ENCODE data around the gene PDCD4. TPM values are rescaled to one million over a fixed set of nuclear protein-coding genes. Genes with fewer than 3 reads are reported as not detected.

The PDCD4 gene
- polyA plus RNA-seq (2014; cell fraction: cytosol; rRNA removed): 30.0 and 43.5 TPM in 2 replicates
- 42.9 and 57.8 TPM in 2 replicates for polyA plus RNA-seq (2014; cell fraction: nucleus; rRNA removed)

- DNase-seq (ENCODE audit: low spot score): peak; percentile 99
These were observed at the start of gene PDCD4 for GRCh38 chr10:110871298-110872084. Gene PDCD4 (plus strand): TSS chr10:110871928. CDS start chr10:110876028, 4,100 bp downstream.

GRCh38 chr10:110822035-110822711 is 49.6 kb upstream of the PDCD4 start:
- DNase-seq (ENCODE audit: low spot score): no peak

- DNase-seq (ENCODE audit: low spot score): no peak
These were observed 48.9 kb upstream of the PDCD4 start for GRCh38 chr10:110822712-110823311.

GRCh38 chr10:110824152-110824441 is 47.6 kb upstream of the PDCD4 start:
- no peak for DNase-seq (ENCODE audit: low spot score)

GRCh38 chr10:110824660-110825059 is 47.1 kb upstream of the PDCD4 start:
- DNase-seq (ENCODE audit: low spot score): no peak

GRCh38 chr10:110825508-110825907 is 46.2 kb upstream of the PDCD4 start:
- no peak for DNase-seq (ENCODE audit: low spot score)

GRCh38 chr10:110827410-110827809 is 44.3 kb upstream of the PDCD4 start:
- DNase-seq (ENCODE audit: low spot score): no peak

GRCh38 chr10:110827875-110828274 is 43.9 kb upstream of the PDCD4 start:
- DNase-seq (ENCODE audit: low spot score): no peak

- no peak for DNase-seq (ENCODE audit: low spot score)
These were observed 43.2 kb upstream of the PDCD4 start for GRCh38 chr10:110828525-110828924.

GRCh38 chr10:110829721-110830410 is 41.9 kb upstream of the PDCD4 start:
- DNase-seq (ENCODE audit: low spot score): no peak

GRCh38 chr10:110833234-110833940 is 38.3 kb upstream of the PDCD4 start:
- DNase-seq (ENCODE audit: low spot score): no peak

GRCh38 chr10:110833941-110834628 is 37.6 kb upstream of the PDCD4 start:
- no peak for DNase-seq (ENCODE audit: low spot score)

GRCh38 chr10:110834629-110835301 is 37.0 kb upstream of the PDCD4 start:
- no peak for DNase-seq (ENCODE audit: low spot score)

GRCh38 chr10:110835841-110836240 is 35.9 kb upstream of the PDCD4 start:
- no peak for DNase-seq (ENCODE audit: low spot score)

- DNase-seq (ENCODE audit: low spot score): no peak
These were observed 35.0 kb upstream of the PDCD4 start for GRCh38 chr10:110836706-110837105.

GRCh38 chr10:110837418-110838171 is 34.1 kb upstream of the PDCD4 start:
- DNase-seq (ENCODE audit: low spot score): no peak

- no peak for DNase-seq (ENCODE audit: low spot score)
These were observed 31.4 kb upstream of the PDCD4 start for GRCh38 chr10:110840225-110840922.

- DNase-seq (ENCODE audit: low spot score): no peak
These were observed 30.8 kb upstream of the PDCD4 start for GRCh38 chr10:110840923-110841428.

All from SK-N-DZ (cell line).